ENCODE data around the gene LSM14A.
"Not testable (repeated sequence)": the region's sequence is repeated elsewhere in the genome, so short reads cannot be mapped to it uniquely, and the experiment has no call there.

LSM14A gene

DNA sequence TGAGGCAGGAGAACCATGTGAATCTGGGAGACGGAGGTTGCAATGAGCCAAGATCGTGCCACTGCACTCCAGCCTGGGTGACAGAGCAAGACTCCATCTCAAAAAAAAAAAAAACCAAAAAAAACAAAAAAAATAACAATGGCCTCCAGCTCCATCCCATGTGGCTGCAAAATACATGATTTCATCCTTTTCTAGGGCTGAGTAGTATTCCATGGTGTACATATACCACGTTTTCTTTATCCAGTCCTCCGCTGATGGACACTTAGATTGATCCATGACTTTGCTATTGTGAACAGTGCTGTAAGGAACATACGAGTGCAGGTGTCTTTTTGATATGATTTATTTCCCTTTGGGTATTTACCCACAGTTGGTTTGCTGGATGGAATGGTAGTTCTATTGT is 20.9 kb upstream of the LSM14A start:
- in situ Hi-C loops (cut with HindIII; ENCODE audit: low pct_ligation_motif_present, low pct_unique_long_range_greater_than_20kb, low sequenced_read_pairs), result no loop called here
- DNase-seq, result no peak

DNA sequence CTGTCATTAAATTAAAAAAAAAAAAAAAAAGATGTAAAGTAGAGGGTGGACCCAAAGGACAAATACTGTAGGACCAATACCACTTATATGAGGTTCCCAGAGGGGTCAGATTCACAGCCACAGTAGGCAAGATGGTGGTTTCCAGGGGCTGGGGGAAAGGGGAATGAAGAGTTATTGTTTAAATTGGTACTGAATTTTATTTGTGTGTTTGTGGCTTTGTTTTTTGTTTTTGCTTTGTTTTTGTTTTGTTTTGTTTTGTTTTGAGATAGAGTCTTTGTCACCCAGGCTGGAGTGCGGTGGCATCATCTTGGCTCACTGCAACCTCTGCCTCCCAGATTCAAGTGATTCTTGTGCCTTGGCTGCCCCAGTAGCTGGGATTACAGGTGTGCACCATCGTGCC is 17.9 kb upstream of the LSM14A start:
- in situ Hi-C loops (cut with HindIII; ENCODE audit: low pct_ligation_motif_present, low pct_unique_long_range_greater_than_20kb, low sequenced_read_pairs), result no loop called here
- no peak for DNase-seq

GRCh38 chr19:34155686-34156085 is 16.6 kb upstream of the LSM14A start:
- DNase-seq, result no peak
- in situ Hi-C loops (cut with HindIII; ENCODE audit: low pct_ligation_motif_present, low pct_unique_long_range_greater_than_20kb, low sequenced_read_pairs), result no loop called here

DNA sequence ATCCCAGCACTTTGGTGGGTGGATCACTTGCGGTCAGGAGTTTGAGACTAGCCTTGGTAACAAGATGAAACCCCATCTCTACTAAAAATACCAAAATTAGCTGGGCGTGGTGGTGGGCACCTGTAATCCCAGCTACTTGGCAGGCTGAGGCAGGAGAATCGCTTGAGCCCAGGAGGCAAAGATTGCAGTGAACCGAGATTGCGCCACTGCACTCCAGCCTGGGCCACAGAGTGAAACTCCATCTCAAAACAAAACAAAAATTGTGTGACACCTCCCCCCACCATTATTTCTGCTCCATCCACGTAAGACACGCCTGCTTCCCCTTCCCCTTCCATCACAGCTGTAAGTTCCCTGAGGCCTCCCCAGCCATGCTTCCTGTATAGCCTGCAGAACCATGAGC is 13.3 kb upstream of the LSM14A start:
- in situ Hi-C loops (cut with HindIII; ENCODE audit: low pct_ligation_motif_present, low pct_unique_long_range_greater_than_20kb, low sequenced_read_pairs); DNase-seq: not testable (repeated sequence)

- in situ Hi-C loops (cut with HindIII; ENCODE audit: low pct_ligation_motif_present, low pct_unique_long_range_greater_than_20kb, low sequenced_read_pairs); DNase-seq: not testable (repeated sequence)
Observed at GRCh38 chr19:34159541-34159940, 12.8 kb upstream of the LSM14A start.

GRCh38 chr19:34161902-34162301 is 10.4 kb upstream of the LSM14A start:
- DNase-seq; in situ Hi-C loops (cut with HindIII; ENCODE audit: low pct_ligation_motif_present, low pct_unique_long_range_greater_than_20kb, low sequenced_read_pairs): not testable (repeated sequence)

GRCh38 chr19:34165295-34165738 is 7.0 kb upstream of the LSM14A start:
- in situ Hi-C loops (cut with HindIII; ENCODE audit: low pct_ligation_motif_present, low pct_unique_long_range_greater_than_20kb, low sequenced_read_pairs), result no loop called here
- no peak for DNase-seq

DNA sequence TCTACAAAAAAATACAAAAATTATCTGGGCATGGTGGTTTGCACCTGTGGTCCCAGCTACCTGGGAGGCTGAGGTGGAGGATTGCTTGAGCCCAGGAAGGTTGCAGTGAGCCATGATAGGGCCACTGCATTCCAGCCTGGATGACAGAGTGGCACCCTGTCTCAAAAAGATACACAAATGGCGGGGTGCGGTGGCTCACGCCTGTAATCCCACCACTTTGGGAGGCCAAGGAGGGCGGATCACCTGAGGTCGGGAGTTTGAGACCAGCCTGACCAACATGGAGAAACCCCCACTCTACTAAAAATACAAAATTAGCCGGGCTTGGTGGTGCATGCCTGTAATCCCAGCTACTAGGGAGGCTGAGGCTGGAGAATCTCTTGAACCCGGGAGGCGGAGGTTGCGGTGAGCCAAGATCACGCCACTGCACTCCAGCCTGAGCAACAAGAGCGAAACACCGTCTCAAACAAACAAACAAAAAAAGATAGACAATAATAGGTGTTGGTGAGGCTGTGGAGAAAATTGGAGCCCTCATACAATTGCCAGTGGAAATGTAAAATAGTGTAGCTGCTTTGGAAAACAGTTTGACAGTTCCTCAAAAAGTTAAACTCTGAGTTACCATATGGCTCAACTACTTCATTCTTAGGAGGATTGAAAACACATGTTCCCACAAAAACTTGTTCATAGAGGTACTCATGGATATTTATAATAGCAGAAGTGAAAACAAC is 2.7 kb upstream of the LSM14A start:
- DNase-seq; in situ Hi-C loops (cut with HindIII; ENCODE audit: low pct_ligation_motif_present, low pct_unique_long_range_greater_than_20kb, low sequenced_read_pairs): not testable (repeated sequence)

- in situ Hi-C loops (cut with HindIII; ENCODE audit: low pct_ligation_motif_present, low pct_unique_long_range_greater_than_20kb, low sequenced_read_pairs), result no loop called here
- DNase-seq, result peak; percentile 9
Observed at GRCh38 chr19:34171539-34171876, 796 bp upstream of the LSM14A start.

- DNase-seq, result no peak
- in situ Hi-C loops (cut with HindIII; ENCODE audit: low pct_ligation_motif_present, low pct_unique_long_range_greater_than_20kb, low sequenced_read_pairs), result no loop called here
Observed at GRCh38 chr19:34172661-34173192, 423 bp downstream of the LSM14A start.

GRCh38 chr19:34173193-34173956 is 1.1 kb downstream of the LSM14A start:
- in situ Hi-C loops (cut with HindIII; ENCODE audit: low pct_ligation_motif_present, low pct_unique_long_range_greater_than_20kb, low sequenced_read_pairs), result no loop called here
- peak; percentile 87 for DNase-seq

GRCh38 chr19:34175173-34175572 is 2.9 kb downstream of the LSM14A start:
- in situ Hi-C loops (cut with HindIII; ENCODE audit: low pct_ligation_motif_present, low pct_unique_long_range_greater_than_20kb, low sequenced_read_pairs), result not testable (repeated sequence)
- DNase-seq, result peak; percentile 26

DNA sequence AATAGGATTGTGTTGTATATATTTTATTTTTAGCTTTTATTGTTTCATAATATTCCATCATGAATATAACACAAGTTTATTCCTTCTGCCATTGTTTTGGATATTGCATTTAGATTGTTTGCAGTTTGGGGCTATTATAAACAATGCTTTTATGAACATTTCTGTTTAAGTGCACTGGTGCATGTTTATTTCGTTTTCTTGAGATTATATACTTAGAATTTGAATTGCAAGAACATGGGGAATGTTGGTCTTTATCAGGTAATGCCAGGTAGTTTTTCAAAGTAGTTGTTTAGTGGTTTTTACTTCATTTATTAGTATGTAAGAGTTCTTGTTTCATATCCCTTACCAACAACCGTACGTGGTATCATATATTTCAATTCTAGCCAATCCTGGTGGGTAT is 4.3 kb downstream of the LSM14A start:
- in situ Hi-C loops (cut with HindIII; ENCODE audit: low pct_ligation_motif_present, low pct_unique_long_range_greater_than_20kb, low sequenced_read_pairs), result no loop called here

DNA sequence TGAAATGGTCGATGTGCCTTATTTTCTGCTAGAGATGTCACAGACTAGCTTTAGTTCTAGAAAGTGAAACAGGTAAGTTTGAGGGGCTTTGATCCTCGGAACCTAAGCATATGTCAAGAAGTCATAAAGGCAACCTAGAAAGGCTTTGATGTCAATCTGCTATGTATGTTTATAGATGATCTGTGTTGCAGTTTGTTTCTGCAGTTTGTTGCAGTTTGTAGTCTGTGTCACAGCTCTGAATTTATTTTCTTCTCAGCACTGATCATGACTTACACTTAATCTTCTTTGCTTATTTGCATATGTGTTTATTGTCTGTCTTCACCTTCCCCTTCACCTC is 5.9 kb downstream of the LSM14A start:
- in situ Hi-C loops (cut with HindIII; ENCODE audit: low pct_ligation_motif_present, low pct_unique_long_range_greater_than_20kb, low sequenced_read_pairs), result no loop called here
- DNase-seq, result no peak

More for the DNA sequence above, 4.3 kb downstream of the LSM14A start:
- DNase-seq, result no peak

GRCh38 chr19:34179066-34179465 is 6.8 kb downstream of the LSM14A start:
- in situ Hi-C loops (cut with HindIII; ENCODE audit: low pct_ligation_motif_present, low pct_unique_long_range_greater_than_20kb, low sequenced_read_pairs), result no loop called here
- DNase-seq, result peak; percentile 9

- no peak for DNase-seq
- in situ Hi-C loops (cut with HindIII; ENCODE audit: low pct_ligation_motif_present, low pct_unique_long_range_greater_than_20kb, low sequenced_read_pairs), result no loop called here
Observed at GRCh38 chr19:34180273-34180672, 8.0 kb downstream of the LSM14A start.

- in situ Hi-C loops (cut with HindIII; ENCODE audit: low pct_ligation_motif_present, low pct_unique_long_range_greater_than_20kb, low sequenced_read_pairs), result no loop called here
Observed at GRCh38 chr19:34180709-34181108, 8.4 kb downstream of the LSM14A start.

DNA sequence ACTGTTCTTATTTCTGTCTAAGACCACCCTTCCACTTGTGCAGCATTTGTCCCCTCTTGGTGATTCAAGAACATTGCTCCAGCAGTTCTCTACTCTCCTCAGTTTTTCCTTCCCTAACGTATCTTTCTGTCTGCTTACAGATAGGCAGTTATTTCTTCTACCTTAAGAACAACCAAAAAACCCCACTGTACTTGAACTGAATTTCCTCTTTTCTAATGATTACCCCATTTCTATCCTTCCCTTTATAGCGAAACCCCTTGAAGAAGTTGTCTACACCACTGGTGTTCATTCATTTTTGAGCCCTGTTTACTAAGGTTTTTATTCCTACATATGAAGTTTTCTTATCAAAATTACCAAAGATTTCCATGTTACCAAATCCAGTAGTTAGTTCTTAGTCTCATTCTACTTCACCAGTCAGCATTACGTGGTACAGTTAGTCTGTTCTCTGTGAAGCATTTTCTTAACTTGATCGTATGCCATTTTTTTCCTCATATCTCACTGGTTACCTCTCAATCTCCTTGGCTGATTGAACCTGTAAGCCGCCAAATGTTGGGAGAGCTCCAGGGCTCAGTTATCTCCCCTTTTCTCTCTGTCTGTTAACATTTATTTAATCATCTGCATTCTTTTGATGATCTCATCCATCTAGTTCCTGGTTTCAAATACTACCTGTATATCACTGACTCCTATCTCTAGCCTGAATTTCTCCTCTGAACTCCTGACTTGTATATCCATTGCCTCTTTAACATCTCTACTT is 9.0 kb downstream of the LSM14A start:
- no peak for DNase-seq
- in situ Hi-C loops (cut with HindIII; ENCODE audit: low pct_ligation_motif_present, low pct_unique_long_range_greater_than_20kb, low sequenced_read_pairs), result no loop called here

More at GRCh38 chr19:34180709-34181108, 8.4 kb downstream of the LSM14A start:
- DNase-seq, result no peak

DNA sequence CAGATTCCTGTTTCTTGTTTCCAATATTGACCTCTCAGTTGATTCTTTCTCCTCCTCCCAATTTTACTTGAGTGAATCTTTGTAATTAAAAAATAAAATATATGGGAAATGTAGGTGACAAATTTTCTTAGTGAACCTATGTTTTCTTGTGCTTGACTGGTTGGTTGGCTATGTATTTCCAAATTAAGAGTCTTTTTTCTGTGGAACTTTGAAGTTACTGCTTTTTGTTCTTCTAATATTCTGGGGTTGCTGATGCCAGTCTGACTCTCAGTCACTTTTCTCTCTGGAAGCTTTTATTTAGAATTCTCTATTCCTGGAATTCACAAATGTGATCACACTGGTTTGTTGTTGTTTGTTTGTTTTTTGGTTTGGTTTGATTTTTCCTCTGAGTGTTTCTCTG is 9.8 kb downstream of the LSM14A start:
- no peak for DNase-seq
- in situ Hi-C loops (cut with HindIII; ENCODE audit: low pct_ligation_motif_present, low pct_unique_long_range_greater_than_20kb, low sequenced_read_pairs), result no loop called here
